GM03348 (cell line): Measurements from ENCODE around the gene PHC2.
"Not testable (repeated sequence)": the region's sequence is repeated elsewhere in the genome, so short reads cannot be mapped to it uniquely, and the experiment has no call there.

Experiments
- DNase-seq: peaks from one replicate; pipeline ENCODE4 v3.0.0; 2012; ENCODE audit warnings: low spot score

The PHC2 gene

DNA sequence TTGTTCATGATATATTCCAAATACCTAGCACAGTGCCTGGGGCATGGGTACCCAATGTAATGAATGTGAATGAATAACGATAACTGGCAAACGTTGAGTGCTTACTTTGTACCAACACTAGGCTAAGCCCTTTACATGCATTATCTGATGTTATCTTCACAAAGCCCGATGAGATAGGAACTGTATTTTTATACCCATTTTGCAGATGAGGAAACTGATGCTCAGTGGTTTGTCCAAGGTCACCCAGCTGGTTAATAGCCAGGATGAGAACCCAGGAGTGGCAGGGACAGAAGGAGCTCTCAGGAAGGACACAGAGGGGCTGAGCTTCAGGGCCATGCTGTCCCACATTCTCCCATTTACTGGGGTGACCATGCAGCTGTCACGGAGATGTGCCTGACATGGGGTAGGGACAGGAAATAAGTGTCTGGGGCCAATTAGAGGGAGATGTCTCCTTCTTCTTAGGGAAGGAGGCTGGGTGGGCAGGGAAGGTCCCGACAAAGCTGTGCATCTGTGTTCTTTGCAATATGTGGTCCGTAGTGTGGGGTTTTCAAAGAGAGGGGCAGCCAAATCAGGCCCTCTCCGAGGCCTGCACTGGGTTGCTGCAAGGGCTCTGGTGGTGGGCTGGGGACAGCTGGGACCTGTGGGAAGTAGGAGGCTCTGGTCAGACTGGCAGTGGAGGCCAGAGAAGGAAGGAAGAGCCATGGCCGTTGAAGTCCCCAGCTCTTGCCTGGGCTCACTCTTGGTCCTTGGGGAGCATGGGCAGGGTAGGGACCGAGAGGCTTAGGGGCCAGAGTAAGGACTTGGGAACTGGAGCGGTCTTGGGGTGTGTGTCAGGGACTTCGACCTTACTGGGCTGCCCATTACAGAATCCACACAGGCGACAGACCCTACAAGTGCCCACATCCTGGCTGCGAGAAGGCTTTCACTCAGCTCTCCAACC, 136.6 kb downstream of the PHC2 start:
- no peak for DNase-seq

GRCh38 chr1:33292726-33293340, 138.1 kb downstream of the PHC2 start:
- DNase-seq: no peak

GRCh38 chr1:33290615-33291014, 140.3 kb downstream of the PHC2 start:
- not testable (repeated sequence) for DNase-seq

GRCh38 chr1:33289858-33290154, 141.1 kb downstream of the PHC2 start:
- no peak for DNase-seq

DNA sequence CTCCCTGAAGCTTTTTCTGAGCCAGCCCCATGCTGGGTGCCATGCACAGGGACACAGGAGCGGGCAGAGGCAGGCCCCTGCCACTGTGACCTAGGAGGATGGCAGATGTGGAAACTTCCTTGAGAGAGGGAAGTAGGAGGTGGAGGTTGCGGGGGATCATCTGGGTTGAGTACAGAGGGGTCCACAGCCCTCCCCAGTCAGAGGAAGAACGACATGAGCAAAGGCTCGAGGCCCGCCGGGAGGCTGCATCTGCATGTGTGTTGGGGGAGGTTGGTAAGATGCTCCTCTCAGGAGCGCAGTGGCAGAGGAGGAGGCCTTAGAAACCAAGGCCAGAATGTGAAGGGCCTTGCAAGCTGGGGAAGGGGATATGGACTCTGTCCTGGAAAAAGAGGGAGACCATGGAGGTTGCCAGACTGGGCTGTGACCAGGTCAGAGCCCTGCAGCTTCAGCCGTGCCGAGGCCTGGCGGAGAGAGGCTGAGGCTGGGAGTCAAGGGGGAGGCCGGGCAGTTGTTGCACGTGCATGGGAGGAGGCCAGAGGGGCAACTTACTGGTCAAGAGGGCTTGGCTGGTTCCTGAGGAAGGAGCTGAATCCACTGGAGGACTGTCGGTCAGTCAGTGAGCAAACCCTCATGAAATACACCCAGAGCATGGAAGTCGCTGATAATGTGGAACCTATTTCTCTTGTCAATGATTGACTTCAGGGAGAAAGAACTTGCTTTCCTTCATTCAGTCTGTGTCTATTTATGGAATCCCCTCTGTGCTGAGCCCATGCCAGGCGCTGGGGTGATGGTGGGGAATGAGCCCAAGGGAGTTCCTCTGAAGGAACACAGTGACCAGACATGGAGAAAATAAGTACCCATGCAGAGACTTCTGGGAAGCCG, 141.7 kb downstream of the PHC2 start:
- DNase-seq: no peak

- no peak for DNase-seq
These were observed 143.6 kb downstream of the PHC2 start for GRCh38 chr1:33287317-33287716.

DNA sequence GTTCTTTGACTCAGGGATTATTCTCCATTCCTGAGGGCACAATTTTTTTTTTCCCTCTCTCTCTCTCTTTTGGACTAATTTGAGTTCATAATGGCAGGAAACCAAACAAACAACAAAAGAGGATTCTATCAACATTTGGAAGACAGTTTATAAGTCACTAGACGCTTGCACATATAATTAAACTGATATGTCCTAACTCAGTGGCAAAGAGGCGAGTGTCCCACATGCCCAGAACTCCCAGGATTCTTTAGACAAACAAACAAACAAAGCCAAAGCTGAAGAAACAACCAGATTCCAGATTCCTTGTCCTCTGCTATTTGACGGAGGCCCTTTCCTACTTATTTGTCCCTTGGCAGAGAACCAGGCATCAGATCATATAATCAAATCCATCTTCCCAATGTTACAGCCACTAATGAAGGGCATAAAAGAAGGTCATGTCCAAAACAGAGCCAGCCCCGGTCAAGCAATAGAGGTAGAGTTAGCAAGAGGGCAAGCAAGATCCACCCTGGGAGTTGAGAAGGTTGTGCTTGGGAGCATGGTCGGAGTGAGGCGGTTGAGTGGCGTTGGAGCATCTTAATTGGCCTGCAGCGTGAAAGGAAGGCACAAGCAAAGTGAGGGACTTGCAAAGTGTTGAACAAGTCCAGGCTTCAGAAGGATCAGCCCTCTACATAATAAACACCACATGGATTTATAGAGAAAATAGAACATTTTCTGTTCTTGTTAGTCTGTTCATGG, 144.3 kb downstream of the PHC2 start:
- DNase-seq: no peak

GRCh38 chr1:33284049-33284448, 146.8 kb downstream of the PHC2 start:
- DNase-seq: no peak

DNA sequence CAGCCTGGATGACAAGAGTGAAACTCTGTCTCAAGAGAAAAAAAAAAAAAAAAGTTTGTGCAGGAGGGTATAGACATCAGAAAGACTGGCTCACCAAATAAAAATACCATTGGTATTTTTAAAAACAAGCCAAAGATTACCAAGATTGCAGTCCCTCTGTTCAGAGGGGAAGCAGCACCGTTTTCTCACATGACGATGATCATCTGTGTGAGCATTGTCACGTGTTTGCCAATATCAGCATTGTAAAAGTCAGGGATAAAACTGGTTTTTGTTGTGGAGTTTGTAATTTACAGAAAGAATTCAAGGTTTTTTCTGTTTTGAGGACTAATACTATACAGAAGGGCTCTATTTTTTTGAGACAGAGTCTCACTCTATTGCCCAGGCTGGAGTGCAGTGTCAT, 148.1 kb downstream of the PHC2 start:
- DNase-seq: no peak

DNA sequence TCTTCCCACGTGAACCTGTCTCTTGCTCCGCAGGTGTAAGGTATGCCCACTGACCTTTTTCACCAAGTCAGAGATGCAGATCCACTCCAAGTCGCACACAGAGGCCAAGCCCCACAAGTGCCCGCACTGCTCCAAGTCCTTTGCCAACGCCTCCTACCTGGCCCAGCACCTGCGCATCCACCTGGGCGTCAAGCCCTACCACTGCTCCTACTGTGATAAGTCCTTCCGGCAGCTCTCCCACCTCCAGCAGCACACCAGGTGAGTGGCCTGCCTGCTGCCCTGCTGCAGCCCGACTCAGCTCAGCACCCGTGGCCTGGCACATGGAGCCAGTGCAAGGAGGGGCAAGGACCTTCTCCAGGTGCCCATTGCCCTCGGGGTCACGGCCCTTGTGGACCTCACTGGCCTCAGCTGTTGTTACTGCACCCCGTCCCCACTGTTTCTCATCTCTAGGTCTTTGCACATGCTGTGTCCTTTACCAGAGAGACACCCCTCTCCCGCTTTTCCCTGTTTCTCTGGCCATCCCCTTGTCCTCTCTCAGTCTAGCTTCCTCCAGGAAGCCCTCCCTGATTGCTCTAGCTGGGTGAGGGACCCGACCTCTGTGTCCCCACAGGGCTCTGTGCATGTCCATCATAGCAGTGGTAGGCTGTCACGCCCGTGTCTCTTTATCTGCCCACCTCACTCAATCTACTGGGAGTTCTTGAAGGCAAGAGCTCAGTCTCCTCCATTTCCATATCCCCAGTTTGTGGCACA, 149.2 kb downstream of the PHC2 start:
- no peak for DNase-seq

- no peak for DNase-seq
These were observed 150.7 kb downstream of the PHC2 start for GRCh38 chr1:33280091-33280661.

GRCh38 chr1:33277488-33278084, 153.3 kb downstream of the PHC2 start:
- no peak for DNase-seq

DNA sequence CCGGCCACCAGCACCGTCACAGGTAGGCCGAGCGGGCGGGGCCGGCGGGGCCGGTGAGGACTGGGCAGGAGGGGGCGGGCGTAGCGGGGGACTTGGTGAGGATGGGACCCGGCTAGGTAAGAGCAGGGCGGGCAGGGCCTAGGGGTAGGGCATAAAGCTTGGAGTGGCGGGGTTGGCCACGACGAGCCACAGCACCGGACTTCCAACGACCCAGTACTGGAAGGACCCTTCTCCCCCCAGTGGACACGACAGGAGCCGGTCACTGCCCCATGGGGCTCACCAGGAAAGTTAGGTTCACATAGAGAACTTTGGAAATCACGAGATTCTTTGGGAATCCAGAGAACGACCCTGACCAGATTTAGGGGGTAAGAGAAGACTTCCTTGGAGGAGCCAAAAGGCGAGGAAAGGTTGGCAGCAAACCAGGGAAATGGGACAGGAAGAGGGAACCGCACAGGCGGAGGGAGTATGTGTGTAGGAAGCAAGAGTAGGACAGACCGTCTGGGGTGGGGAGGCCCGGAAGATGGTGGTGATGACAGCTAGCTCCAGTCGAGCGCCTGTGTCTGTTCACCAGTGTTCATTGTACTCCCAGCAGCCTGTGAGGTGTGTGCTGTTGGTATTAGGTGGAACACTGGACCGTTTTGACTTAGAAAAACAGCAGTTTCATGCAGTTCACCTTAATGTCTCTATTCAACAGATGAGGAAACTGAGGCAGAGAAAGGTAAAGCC, 154.2 kb downstream of the PHC2 start:
- DNase-seq: no peak

DNA sequence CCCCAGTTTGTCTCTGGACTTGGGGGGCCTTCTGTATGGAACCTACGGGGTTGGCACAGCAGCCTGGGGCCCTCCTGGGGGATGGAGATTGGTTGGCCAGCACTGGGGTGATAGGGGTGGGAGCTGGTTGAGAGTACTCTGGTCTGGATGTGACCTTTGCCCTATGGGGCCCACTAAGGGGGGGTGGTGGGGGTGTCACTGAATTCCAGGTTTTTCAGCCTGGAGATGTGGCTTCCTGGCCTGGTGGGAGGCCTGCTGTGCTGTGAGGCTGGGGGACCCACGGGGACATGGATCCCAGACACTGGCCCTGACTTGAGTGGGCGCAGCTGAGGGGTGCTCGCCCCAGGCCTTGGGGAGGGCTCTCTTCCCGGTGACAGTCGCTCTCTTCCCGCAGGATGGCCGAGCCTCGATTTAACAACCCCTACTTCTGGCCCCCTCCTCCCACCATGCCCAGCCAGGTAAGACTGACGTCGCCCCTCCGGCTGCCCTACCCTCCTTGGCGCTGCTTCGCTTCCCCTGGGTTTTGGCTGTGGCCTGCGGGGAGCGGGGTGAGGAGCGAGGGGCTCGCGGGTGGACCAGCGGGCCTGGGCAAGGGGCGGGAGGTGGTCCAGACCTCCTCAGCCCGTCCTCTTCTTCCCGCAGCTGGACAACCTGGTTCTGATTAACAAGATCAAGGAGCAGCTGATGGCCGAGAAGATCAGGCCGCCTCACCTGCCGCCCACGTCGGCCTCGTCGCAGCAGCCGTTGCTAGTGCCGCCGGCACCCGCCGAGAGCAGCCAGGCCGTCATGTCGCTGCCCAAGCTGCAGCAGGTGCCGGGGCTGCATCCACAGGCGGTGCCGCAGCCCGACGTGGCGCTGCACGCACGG, 155.0 kb downstream of the PHC2 start:
- no peak for DNase-seq

DNA sequence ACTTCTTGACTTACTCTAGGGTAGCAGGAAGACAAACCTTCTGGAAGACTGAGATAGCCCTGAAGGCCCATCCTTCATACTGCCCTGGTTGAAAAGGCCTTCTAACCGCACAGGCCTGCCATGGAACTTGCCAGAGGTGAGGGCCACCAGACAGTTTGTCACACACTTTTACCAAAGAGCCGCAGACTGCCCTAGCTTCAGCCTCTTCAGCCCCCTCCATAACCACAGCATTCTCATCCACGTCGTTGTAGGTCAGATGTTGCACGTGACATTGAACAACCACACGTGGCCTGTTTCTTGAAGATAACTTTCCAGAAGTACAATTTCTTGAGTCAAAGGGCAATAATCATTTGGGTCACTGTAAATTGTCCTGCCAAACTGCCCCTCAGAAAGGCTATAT, 155.7 kb downstream of the PHC2 start:
- no peak for DNase-seq

- DNase-seq: no peak
These were observed 156.4 kb downstream of the PHC2 start for GRCh38 chr1:33274446-33274845.

- DNase-seq: no peak
These were observed 156.9 kb downstream of the PHC2 start for GRCh38 chr1:33273961-33274371.
